Endothelial cell of umbilical vein (primary cell): ENCODE results near the gene DIAPH1. TPM values are rescaled to one million over a fixed set of nuclear protein-coding genes. Genes with fewer than 3 reads are reported as not detected.

Experiments used
- BruUV-seq: library from RNA; stranded (reverse); fragments of 400-500 nt; replicated peaks from 2 replicates; lab custom pipeline; 2021; lab: Mats Ljungman, UMichigan
- CTCF ChIA-PET: fragments of 300-600, 350-600 bp; sonication (Branson Sonifier 250); formaldehyde crosslinking; loops from one replicate; lab custom pipeline; 2021; ENCODE audit warnings: antibody characterized with exemption, inconsistent platforms; lab: Charles Lee
- POLR2A ChIA-PET: fragments of 300-600, 350-600 bp; sonication (Branson Sonifier 250); formaldehyde crosslinking; loops from one replicate; lab custom pipeline; 2021; ENCODE audit warnings: antibody characterized with exemption, inconsistent platforms; lab: Charles Lee
- DNase-seq: peaks from one replicate; pipeline ENCODE4 v3.0.0-alpha.2; 2011; ENCODE audit warnings: low read depth, low spot score
- FAIRE-seq: peaks from 2 replicates; lab custom pipeline; 2011; peaks lifted over from hg19 to GRCh38; lab: Jason Lieb, UNC
- H2AFZ ChIP-seq: 2 replicates; pipeline ENCODE4 v1.6.0; 2012; ENCODE audit warnings: low read depth, low read length, control low read depth, inconsistent platforms
- H3K27ac ChIP-seq: 2 replicates; pipeline ENCODE4 v1.5.1; 2011; ENCODE audit warnings: low read depth, mild to moderate bottlenecking, control low read depth, low read length, moderate library complexity; ENCODE audit not compliant: insufficient read depth
- H3K27me3 ChIP-seq, 2 experiments: 2 replicates each; pipeline versions ENCODE4 v1.6.0 to v1.6.1; 2011; ENCODE audit warnings: low read length in 2 of 2, mixed read lengths in 1 of 2; ENCODE audit not compliant: control insufficient read depth in 2 of 2, insufficient read depth in 2 of 2
- H3K36me3 ChIP-seq, 2 experiments: 2 replicates in 1 of 2; 3 replicates in 1 of 2; pipeline ENCODE4 v1.5.1; 2011; ENCODE audit warnings: low read length in 2 of 2, mild to moderate bottlenecking in 1 of 2, moderate library complexity in 1 of 2; ENCODE audit not compliant: control insufficient read depth in 2 of 2, insufficient read depth in 2 of 2; ENCODE audit errors: extremely low read depth in 1 of 2
- H3K4me1 ChIP-seq: 3 replicates; pipeline ENCODE4 v1.5.1; 2011; ENCODE audit warnings: mild to moderate bottlenecking, low read length; ENCODE audit not compliant: control insufficient read depth, insufficient read depth; ENCODE audit errors: extremely low read depth
- H3K4me2 ChIP-seq: 2 replicates; pipeline ENCODE4 v1.6.1; 2011; ENCODE audit warnings: low read length, control low read depth, mixed read lengths; ENCODE audit not compliant: insufficient read depth
- H3K4me3 ChIP-seq, 3 experiments: fragments of 200-600 bp in 1 of 3; sonication (generic), shearing (Covaris generic) in 1 of 3; replicated peaks in 1 of 3; 2 replicates each; pipeline ENCODE4 v1.5.1; 2011 to 2016; ENCODE audit warnings: control low read depth in 3 of 3, low read length in 3 of 3, mild to moderate bottlenecking in 2 of 3, inconsistent platforms in 1 of 3, low read depth in 1 of 3, moderate library complexity in 1 of 3; ENCODE audit not compliant: insufficient read depth in 1 of 3
- H3K79me2 ChIP-seq: 2 replicates; pipeline ENCODE4 v1.6.0; 2012; ENCODE audit warnings: low read length, inconsistent platforms; ENCODE audit not compliant: control insufficient read depth, insufficient read depth
- H3K9ac ChIP-seq: replicated peaks from 2 replicates; pipeline ENCODE3; 2011; ENCODE audit warnings: low read length, control low read depth; ENCODE audit not compliant: insufficient read depth; ENCODE audit errors: extremely low read depth
- H3K9me1 ChIP-seq: replicated peaks from 3 replicates; pipeline ENCODE4 v1.6.0; 2011; ENCODE audit warnings: mild to moderate bottlenecking, low read length; ENCODE audit not compliant: control insufficient read depth, insufficient read depth; ENCODE audit errors: extremely low read depth
- H3K9me3 ChIP-seq: replicated peaks from 2 replicates; pipeline ENCODE4 v1.5.1; 2012; ENCODE audit warnings: low read length, inconsistent platforms; ENCODE audit not compliant: control insufficient read depth, insufficient read depth
- H4K20me1 ChIP-seq: replicated peaks from 2 replicates; pipeline ENCODE3; 2011; ENCODE audit warnings: mild to moderate bottlenecking, low read length; ENCODE audit not compliant: control insufficient read depth, insufficient read depth; ENCODE audit errors: extremely low read depth
- GATA2 ChIP-seq: IDR thresholded peaks from 2 replicates; pipeline ENCODE4 v1.7.0; 2011; ENCODE audit warnings: low read depth, mild to moderate bottlenecking, moderate library complexity, mixed read lengths, low read length; ENCODE audit not compliant: insufficient read length, insufficient read depth
- MAX ChIP-seq: IDR thresholded peaks from 2 replicates; pipeline ENCODE4 v1.6.1; 2011; ENCODE audit not compliant: insufficient read depth, insufficient read length
- MYC ChIP-seq: IDR thresholded peaks from one replicate; pipeline ENCODE4 v1.6.1; 2011; ENCODE audit warnings: mild to moderate bottlenecking, low read depth, low read length
- POLR2A ChIP-seq: IDR thresholded peaks from 2 replicates; pipeline ENCODE4 v1.6.1; 2012; ENCODE audit warnings: low read depth, mild to moderate bottlenecking, control low read depth, low read length
- POLR2AphosphoS5 ChIP-seq: IDR thresholded peaks from 2 replicates; pipeline ENCODE4 v1.6.1; 2012; ENCODE audit warnings: low read depth, mild to moderate bottlenecking, control low read depth, low read length, moderate library complexity; ENCODE audit not compliant: insufficient read depth
- dilution Hi-C: fragments of 300-500 bp; cut with MboI; formaldehyde crosslinking; loops from one replicate; pipeline ENCODE4 v1.15.0; 2019; ENCODE audit warnings: low sequenced_read_pairs; ENCODE audit not compliant: extremely low pct_ligation_motif_present
- intact Hi-C: fragments of 100-400 bp; cut with micrococcal nuclease; formaldehyde crosslinking; loops from one replicate; pipeline ENCODE4 v1.10.0; 2022
- polyA plus RNA-seq, 4 experiments: library from polyadenylated mRNA; depleted of rRNA in 3 of 4; stranded (reverse) in 3 of 4; unstranded in 1 of 4; fragments of >200 nt; gene quantifications; 2 replicates each; pipeline versions ENCODE4 v1.2.1 to v1.2.3, GENCODE V29; 2011 to 2012; ENCODE audit warnings: missing spikeins in 1 of 4
- total RNA-seq: library from RNA; stranded (reverse); gene quantifications from 2 replicates; pipeline ENCODE4 v1.2.3, GENCODE V29; 2021

Gene DIAPH1
- total and polyA plus RNA-seq, 2 donors (not counting 3 experiments of a cell fraction or from before 2014, with no cell fraction given), result 68.6 to 105 TPM

GRCh38 chr5:141513627-141514329 is 105.0 kb downstream of the DIAPH1 start:
- dilution Hi-C loops, result no loop called here
- Histone ChIP-seq H3K27ac (peak overlapping the region; percentile 10), H3K79me2 (no peaks in the 10 kb centered on the region), H3K4me3 (peak overlapping the region; percentile 44 to 51 (median 49)), H3K9me3 (no peaks in the 10 kb centered on the region), H3K27me3 (no peaks in the 10 kb centered on the region), H3K9me1 (no peaks in the 10 kb centered on the region), H3K36me3 (peaks cover 2 to 9% of the 10 kb centered on the region in 2 experiments), H4K20me1 (no peaks in the 10 kb centered on the region), H3K9ac (peak overlapping the region; percentile 30), H2AFZ (no peak overlapping the region), H3K4me1 (peaks cover 26% of the 10 kb centered on the region), H3K4me2 (peak overlapping the region; percentile 71)
- FAIRE-seq, result peak; percentile 85
- POLR2A ChIA-PET, result interaction anchor here (0.6 to 1.3 kb wide), 4 partner anchors 8 to 110 kb away, joined by 3 read pairs; partner anchors contain the start of gene PCDHGC3
- intact Hi-C loops, result loop anchor here (1.0 to 2.0 kb wide), 3 partner anchors 8 to 83 kb away; partner anchors contain the start of gene PCDHGA12
- BruUV-seq, result no TSS peak
- TF ChIP-seq MYC (no peak), POLR2A (peak; percentile 4), MAX (no peak), GATA2 (peak; percentile 16)
- CTCF ChIA-PET, result interaction anchor here (0.8 to 9.8 kb wide), 22 partner anchors 8 to 291 kb away, joined by 3 to 158 read pairs (median 10); partner anchors contain the start of genes FCHSD1, PCDHB14, PCDHGA10 and PCDHGA11
- peak; percentile 80 for DNase-seq

- Histone ChIP-seq H3K4me2 (peak overlapping the region; percentile 71), H3K9me1 (no peaks in the 10 kb centered on the region), H3K79me2 (no peaks in the 10 kb centered on the region), H3K27ac (peak overlapping the region; percentile 10), H3K4me3 (peak overlapping the region; percentile 44 to 51 (median 49)), H3K27me3 (no peaks in the 10 kb centered on the region), H3K4me1 (peaks cover 31% of the 10 kb centered on the region), H3K36me3 (peaks cover 2 to 8% of the 10 kb centered on the region in 2 experiments), H2AFZ (peak overlapping the region; percentile 4), H3K9me3 (no peaks in the 10 kb centered on the region), H3K9ac (peak overlapping the region; percentile 30), H4K20me1 (no peaks in the 10 kb centered on the region)
- dilution Hi-C loops, result no loop called here
- peak; percentile 62 for DNase-seq
- TF ChIP-seq POLR2A, result no peak
- no peak for TF ChIP-seq POLR2AphosphoS5
- no peak for TF ChIP-seq MAX
- no peak for FAIRE-seq
- CTCF ChIA-PET, result interaction anchor here (0.8 to 9.8 kb wide), 22 partner anchors 8 to 290 kb away, joined by 3 to 158 read pairs (median 10); partner anchors contain the start of genes FCHSD1, PCDHB14, PCDHGA10 and PCDHGA11
- BruUV-seq, result no TSS peak
- POLR2A ChIA-PET, result interaction anchor here (0.6 to 1.3 kb wide), 4 partner anchors 8 to 111 kb away, joined by 3 read pairs; partner anchors contain the start of gene PCDHGC3
- intact Hi-C loops, result loop anchor here (1.0 to 2.0 kb wide), 4 partner anchors 8 to 83 kb away; partner anchors contain the start of gene PCDHGA12
Measured at GRCh38 chr5:141512911-141513626, 105.7 kb downstream of the DIAPH1 start.
